ENCODE results near the gene CGB1. TPM values are rescaled to one million over a fixed set of nuclear protein-coding genes. Genes with fewer than 3 reads are reported as not detected.

The CGB1 gene
- total RNA-seq, 1 donor from 2014 or later = 13.7 TPM

- Histone ChIP-seq H3K27me3 (ENCODE audit: control insufficient read depth, insufficient read depth, low read length) (no peaks in the 10 kb centered on the region), H3K4me3 (ENCODE audit: low read depth, low read length) (no peak overlapping the region), H3K36me3 (ENCODE audit: control insufficient read depth, insufficient read depth, low read length) (peaks cover 2% of the 10 kb centered on the region)
- no peak for DNase-seq (ENCODE audit: low read depth)
- TF ChIP-seq, protein P1, sequence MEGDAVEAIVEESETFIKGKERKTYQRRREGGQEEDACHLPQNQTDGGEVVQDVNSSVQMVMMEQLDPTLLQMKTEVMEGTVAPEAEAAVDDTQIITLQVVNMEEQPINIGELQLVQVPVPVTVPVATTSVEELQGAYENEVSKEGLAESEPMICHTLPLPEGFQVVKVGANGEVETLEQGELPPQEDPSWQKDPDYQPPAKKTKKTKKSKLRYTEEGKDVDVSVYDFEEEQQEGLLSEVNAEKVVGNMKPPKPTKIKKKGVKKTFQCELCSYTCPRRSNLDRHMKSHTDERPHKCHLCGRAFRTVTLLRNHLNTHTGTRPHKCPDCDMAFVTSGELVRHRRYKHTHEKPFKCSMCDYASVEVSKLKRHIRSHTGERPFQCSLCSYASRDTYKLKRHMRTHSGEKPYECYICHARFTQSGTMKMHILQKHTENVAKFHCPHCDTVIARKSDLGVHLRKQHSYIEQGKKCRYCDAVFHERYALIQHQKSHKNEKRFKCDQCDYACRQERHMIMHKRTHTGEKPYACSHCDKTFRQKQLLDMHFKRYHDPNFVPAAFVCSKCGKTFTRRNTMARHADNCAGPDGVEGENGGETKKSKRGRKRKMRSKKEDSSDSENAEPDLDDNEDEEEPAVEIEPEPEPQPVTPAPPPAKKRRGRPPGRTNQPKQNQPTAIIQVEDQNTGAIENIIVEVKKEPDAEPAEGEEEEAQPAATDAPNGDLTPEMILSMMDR (IDR thresholded peaks at IDR 0.05; ENCODE audit: insufficient read depth, low read length, poor library complexity, severe bottlenecking) = no peak
These were observed 26.2 kb downstream of the CGB1 start for GRCh38 chr19:49010453-49010852.

DNA sequence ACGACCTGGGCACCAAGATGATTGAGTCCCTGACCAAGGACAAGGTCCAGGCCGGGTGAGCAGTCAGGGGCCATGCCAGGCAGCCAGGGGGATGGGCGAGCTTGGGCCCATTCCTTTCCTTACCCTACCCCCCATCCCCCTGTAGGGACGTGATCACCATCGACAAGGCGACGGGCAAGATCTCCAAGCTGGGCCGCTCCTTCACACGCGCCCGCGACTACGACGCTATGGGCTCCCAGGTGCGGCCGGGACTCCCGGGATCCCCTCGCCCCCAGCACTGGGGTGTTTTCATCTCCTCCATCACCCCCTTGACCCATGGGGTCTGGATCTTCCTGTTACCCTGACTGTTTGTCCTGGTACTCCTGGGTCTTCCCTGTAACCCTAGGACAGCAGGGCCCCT is 26.9 kb downstream of the CGB1 start:
- Histone ChIP-seq H3K36me3 (ENCODE audit: control insufficient read depth, insufficient read depth, low read length) (peaks cover 5% of the 10 kb centered on the region), H3K4me3 (ENCODE audit: low read depth, low read length) (no peak overlapping the region), H3K27me3 (ENCODE audit: control insufficient read depth, insufficient read depth, low read length) (no peaks in the 10 kb centered on the region)
- DNase-seq (ENCODE audit: low read depth) = no peak
- TF ChIP-seq, protein P1 (IDR thresholded peaks at IDR 0.05; ENCODE audit: insufficient read depth, low read length, poor library complexity, severe bottlenecking) = no peak

GRCh38 chr19:49006905-49007304 is 29.8 kb downstream of the CGB1 start:
- TF ChIP-seq, protein P1 (IDR thresholded peaks at IDR 0.05; ENCODE audit: insufficient read depth, low read length, poor library complexity, severe bottlenecking) = no peak
- H3K27me3 ChIP-seq (ENCODE audit: control insufficient read depth, insufficient read depth, low read length) = no peaks in the 10 kb centered on the region
- DNase-seq (ENCODE audit: low read depth) = no peak
- H3K36me3 ChIP-seq (ENCODE audit: control insufficient read depth, insufficient read depth, low read length) = peaks cover 5% of the 10 kb centered on the region
- no peak overlapping the region for H3K4me3 ChIP-seq (ENCODE audit: low read depth, low read length)

- TF ChIP-seq, protein P1 (IDR thresholded peaks at IDR 0.05; ENCODE audit: insufficient read depth, low read length, poor library complexity, severe bottlenecking) = no peak
- Histone ChIP-seq H3K36me3 (ENCODE audit: control insufficient read depth, insufficient read depth, low read length) (peaks cover 4% of the 10 kb centered on the region), H3K4me3 (ENCODE audit: low read depth, low read length) (no peak overlapping the region), H3K27me3 (ENCODE audit: control insufficient read depth, insufficient read depth, low read length) (no peaks in the 10 kb centered on the region)
- DNase-seq (ENCODE audit: low read depth) = no peak
These were observed 31.6 kb downstream of the CGB1 start for GRCh38 chr19:49004964-49005614.

- Histone ChIP-seq H3K27me3 (ENCODE audit: control insufficient read depth, insufficient read depth, low read length) (no peaks in the 10 kb centered on the region), H3K36me3 (ENCODE audit: control insufficient read depth, insufficient read depth, low read length) (peaks cover 4% of the 10 kb centered on the region), H3K4me3 (ENCODE audit: low read depth, low read length) (no peak overlapping the region)
- TF ChIP-seq, protein P1 (IDR thresholded peaks at IDR 0.05; ENCODE audit: insufficient read depth, low read length, poor library complexity, severe bottlenecking) = no peak
- no peak for DNase-seq (ENCODE audit: low read depth)
These were observed 32.6 kb downstream of the CGB1 start for GRCh38 chr19:49004133-49004532.
